Activated naive CD8-positive, alpha-beta T cell (primary cell): Measurements from ENCODE around the gene GDPD2.
"Not testable (repeated sequence)": the region's sequence is repeated elsewhere in the genome, so short reads cannot be mapped to it uniquely, and the experiment has no call there.

Experiments
- H3K27ac Mint-ChIP-seq: one replicate; pipeline ENCODE4 v1.8.0; 2021; ENCODE audit warnings: mixed read lengths
- H3K27me3 Mint-ChIP-seq: one replicate; pipeline ENCODE4 v1.8.0; 2021; ENCODE audit warnings: mixed read lengths
- H3K36me3 Mint-ChIP-seq: one replicate; pipeline ENCODE4 v1.8.0; 2021; ENCODE audit warnings: mixed read lengths
- H3K4me1 Mint-ChIP-seq: one replicate; pipeline ENCODE4 v1.8.0; 2021; ENCODE audit warnings: low read depth, mixed read lengths
- H3K4me3 Mint-ChIP-seq: one replicate; pipeline ENCODE4 v1.8.0; 2021; ENCODE audit warnings: mild to moderate bottlenecking, mixed read lengths
- H3K9me3 Mint-ChIP-seq: one replicate; pipeline ENCODE4 v1.8.0; 2021; ENCODE audit warnings: low read depth, mixed read lengths

The GDPD2 gene, protein sequence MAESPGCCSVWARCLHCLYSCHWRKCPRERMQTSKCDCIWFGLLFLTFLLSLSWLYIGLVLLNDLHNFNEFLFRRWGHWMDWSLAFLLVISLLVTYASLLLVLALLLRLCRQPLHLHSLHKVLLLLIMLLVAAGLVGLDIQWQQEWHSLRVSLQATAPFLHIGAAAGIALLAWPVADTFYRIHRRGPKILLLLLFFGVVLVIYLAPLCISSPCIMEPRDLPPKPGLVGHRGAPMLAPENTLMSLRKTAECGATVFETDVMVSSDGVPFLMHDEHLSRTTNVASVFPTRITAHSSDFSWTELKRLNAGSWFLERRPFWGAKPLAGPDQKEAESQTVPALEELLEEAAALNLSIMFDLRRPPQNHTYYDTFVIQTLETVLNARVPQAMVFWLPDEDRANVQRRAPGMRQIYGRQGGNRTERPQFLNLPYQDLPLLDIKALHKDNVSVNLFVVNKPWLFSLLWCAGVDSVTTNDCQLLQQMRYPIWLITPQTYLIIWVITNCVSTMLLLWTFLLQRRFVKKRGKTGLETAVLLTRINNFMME

DNA sequence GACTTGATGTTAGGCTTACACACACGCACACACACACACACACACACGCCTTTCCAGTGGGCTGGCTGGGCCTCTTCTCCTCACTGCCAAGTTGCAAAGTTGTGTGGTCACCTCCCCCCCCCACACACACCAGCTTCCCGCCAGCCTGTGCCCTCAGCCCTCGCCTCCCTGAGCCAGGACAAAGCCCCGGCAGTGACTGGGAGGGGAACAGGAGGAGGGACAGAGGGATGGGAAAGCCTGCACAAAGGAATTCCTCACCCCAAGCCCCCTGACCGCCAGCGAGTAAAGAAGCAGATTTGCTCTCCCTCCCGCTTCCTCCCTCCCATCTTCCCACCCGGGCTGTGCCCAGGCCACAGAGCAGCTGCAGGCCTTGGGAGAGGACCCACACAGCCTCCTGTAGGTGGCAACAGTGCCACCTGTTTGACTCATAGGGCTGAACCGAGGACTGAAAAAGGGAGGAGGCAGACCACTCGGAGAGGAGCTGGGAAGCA is at the start of gene GDPD2:
GDPD2 (plus strand) TSS at position 464 of the 491 bp plus-strand sequence. CDS start 1,671 bp downstream, outside the sequence.
- no peaks in the 10 kb centered on the region for H3K36me3 Mint-ChIP-seq
- no peaks in the 10 kb centered on the region for H3K4me1 Mint-ChIP-seq
- H3K27me3 Mint-ChIP-seq = no peaks in the 10 kb centered on the region
- no peaks in the 10 kb centered on the region for H3K9me3 Mint-ChIP-seq
- H3K27ac Mint-ChIP-seq = no peak within 1 kb of the TSS
- no peak within 1 kb of the TSS for H3K4me3 Mint-ChIP-seq

DNA sequence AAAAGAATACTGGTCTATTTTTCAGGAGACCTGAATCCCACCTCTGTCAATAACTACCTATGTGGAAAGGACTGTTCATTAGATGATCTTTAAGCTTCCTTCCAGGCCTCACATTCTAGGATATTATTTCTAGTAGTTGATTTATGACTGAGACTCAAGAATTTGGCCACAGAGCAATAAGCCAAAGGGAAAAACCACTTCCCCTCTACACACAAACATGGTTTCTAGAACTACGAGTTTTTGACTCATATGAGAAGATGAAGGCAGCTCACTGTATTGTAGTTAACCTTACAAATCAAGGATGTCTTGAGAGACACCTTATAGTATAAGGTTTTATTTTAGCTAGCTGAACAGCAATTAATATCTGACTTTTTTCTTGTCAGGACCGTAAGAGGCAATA is 36.9 kb upstream of the GDPD2 start:
- no peaks in the 10 kb centered on the region for H3K9me3 Mint-ChIP-seq
- no peak overlapping the region for H3K27ac Mint-ChIP-seq
- H3K36me3 Mint-ChIP-seq = no peaks in the 10 kb centered on the region

DNA sequence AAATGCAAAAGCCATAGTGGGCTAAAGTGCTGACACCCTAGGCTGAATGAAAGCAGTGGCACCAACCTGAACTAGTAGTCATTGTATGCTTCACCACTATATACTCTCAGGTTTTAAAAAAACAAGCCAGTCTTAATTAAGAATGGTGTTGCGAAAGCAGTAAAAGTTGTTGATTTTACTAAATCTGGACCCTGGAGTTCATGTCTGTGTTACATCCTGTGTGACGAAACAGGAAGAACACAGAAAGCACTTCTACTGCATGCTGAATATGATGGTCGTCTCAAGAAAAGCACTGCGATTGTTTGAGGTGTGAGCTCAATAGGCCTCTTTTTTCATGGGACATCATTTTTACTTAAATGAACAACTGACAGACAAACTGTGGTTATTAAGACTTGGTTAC is 24.2 kb upstream of the GDPD2 start:
- no peaks in the 10 kb centered on the region for H3K27me3 Mint-ChIP-seq
- peaks cover 7% of the 10 kb centered on the region for H3K4me1 Mint-ChIP-seq
- H3K36me3 Mint-ChIP-seq = no peaks in the 10 kb centered on the region
- H3K9me3 Mint-ChIP-seq = no peaks in the 10 kb centered on the region
- H3K27ac Mint-ChIP-seq = peak overlapping the region; percentile 86
- H3K4me3 Mint-ChIP-seq = no peak overlapping the region

More for the DNA sequence above, 36.9 kb upstream of the GDPD2 start:
- Mint-ChIP-seq H3K4me1 (peaks cover 2% of the 10 kb centered on the region), H3K27me3 (no peaks in the 10 kb centered on the region), H3K4me3 (no peak overlapping the region)

DNA sequence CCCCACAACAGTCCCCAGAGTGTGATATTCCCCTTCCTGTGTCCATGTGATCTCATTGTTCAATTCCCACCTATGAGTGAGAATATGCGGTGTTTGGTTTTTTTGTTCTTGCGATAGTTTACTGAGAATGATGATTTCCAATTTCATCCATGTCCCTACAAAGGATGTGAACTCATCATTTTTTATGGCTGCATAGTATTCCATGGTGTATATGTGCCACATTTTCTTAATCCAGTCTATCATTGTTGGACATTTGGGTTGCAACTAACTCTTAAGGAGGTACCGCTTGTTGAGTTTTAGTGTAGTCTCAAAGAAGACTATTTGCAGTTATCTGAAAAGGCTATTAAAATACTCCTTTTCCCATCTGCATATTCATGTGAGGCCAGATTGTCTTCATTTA is 22.9 kb upstream of the GDPD2 start:
- H3K9me3 Mint-ChIP-seq, H3K27ac Mint-ChIP-seq, H3K4me3 Mint-ChIP-seq, H3K4me1 Mint-ChIP-seq, H3K36me3 Mint-ChIP-seq, H3K27me3 Mint-ChIP-seq: not testable (repeated sequence)

DNA sequence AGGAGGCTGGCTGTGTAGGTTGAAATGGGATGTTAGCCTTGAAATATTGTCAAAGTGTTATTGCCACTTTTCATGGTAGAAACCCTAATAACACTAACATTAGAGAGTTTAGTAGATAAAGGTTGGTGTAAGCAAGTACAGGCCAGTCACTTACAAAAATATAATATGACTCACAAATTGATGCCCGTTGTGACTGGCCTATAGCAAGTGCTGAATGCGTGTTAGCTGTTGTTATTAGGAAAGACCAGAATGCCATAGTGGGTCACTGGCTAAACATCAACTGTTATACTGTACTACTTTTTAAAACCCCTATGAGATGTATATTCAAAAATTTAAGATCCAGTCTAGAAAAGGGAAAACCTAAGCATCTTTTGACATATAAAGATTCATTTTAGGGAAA is 20.4 kb upstream of the GDPD2 start:
- H3K27ac Mint-ChIP-seq = no peak overlapping the region
- H3K9me3 Mint-ChIP-seq = no peaks in the 10 kb centered on the region
- H3K27me3 Mint-ChIP-seq = no peaks in the 10 kb centered on the region
- no peak overlapping the region for H3K4me3 Mint-ChIP-seq
- H3K36me3 Mint-ChIP-seq = no peaks in the 10 kb centered on the region
- H3K4me1 Mint-ChIP-seq = peaks cover 7% of the 10 kb centered on the region

DNA sequence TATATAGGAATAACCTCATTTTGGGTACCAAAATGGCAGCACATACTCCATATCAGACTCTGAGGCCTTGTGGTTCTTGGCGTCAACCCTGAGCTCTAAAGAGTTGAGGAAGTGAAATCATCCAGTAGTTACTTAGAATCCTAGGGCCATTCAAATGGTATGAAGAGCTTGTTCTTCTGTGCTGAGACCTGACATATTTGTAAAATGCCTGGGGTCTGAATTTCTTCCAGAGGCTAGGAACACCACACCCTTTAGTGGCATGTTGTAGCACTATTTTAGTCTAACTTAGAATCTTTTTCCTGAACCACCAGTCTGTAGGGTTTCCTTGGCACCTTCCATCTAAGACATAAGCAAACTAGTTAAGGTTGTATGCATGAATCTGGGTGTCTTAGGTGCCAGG is 18.1 kb upstream of the GDPD2 start:
- H3K27me3 Mint-ChIP-seq = no peaks in the 10 kb centered on the region
- no peaks in the 10 kb centered on the region for H3K9me3 Mint-ChIP-seq
- H3K27ac Mint-ChIP-seq = no peak overlapping the region
- H3K4me1 Mint-ChIP-seq = no peaks in the 10 kb centered on the region
- H3K36me3 Mint-ChIP-seq = no peaks in the 10 kb centered on the region
- H3K4me3 Mint-ChIP-seq = no peak overlapping the region

DNA sequence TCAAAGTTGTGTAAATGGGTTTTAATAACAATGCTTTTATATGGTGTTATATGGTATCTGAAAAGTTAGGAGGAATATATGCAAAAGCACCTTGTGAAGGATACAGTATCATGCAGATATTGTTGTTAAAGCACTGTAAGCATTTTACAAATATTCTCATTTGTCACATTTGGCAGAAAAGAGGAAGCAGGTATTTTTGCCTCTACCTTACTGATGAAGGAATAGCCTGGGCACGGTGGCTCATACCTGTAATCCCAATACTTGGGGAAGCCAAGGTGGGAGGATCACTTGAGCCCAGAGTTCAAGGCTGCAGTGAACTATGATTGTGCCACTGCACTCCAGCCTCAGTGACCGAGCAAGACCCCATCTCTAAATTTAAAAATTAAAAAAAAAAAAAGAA is 12.2 kb upstream of the GDPD2 start:
- no peaks in the 10 kb centered on the region for H3K36me3 Mint-ChIP-seq
- H3K27ac Mint-ChIP-seq = no peak overlapping the region

DNA sequence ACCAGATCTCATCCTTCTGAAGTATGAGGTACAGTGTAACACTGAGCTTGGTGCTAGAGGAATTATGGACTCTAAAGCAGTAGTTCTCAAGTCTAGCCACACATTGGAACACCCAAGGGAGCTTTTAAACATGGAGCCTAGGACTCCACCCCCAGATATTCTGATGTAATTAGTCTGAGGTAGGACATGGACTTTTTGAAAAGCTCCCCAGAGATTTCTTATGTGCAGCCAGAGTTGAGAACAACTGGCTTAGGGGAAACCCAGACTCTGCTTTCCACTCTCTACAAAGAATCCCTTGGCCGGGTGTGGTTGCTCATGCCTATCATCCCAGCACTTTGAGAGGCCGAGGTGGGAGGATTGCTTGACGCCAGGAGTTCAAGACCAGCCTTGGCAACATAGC is 11.6 kb upstream of the GDPD2 start:
- H3K27me3 Mint-ChIP-seq = no peaks in the 10 kb centered on the region
- no peaks in the 10 kb centered on the region for H3K4me1 Mint-ChIP-seq
- H3K36me3 Mint-ChIP-seq = no peaks in the 10 kb centered on the region
- H3K4me3 Mint-ChIP-seq = no peak overlapping the region
- H3K9me3 Mint-ChIP-seq = no peaks in the 10 kb centered on the region
- no peak overlapping the region for H3K27ac Mint-ChIP-seq

More for the DNA sequence above, 12.2 kb upstream of the GDPD2 start:
- no peaks in the 10 kb centered on the region for H3K27me3 Mint-ChIP-seq
- H3K4me1 Mint-ChIP-seq = no peaks in the 10 kb centered on the region
- H3K9me3 Mint-ChIP-seq = no peaks in the 10 kb centered on the region
- no peak overlapping the region for H3K4me3 Mint-ChIP-seq

DNA sequence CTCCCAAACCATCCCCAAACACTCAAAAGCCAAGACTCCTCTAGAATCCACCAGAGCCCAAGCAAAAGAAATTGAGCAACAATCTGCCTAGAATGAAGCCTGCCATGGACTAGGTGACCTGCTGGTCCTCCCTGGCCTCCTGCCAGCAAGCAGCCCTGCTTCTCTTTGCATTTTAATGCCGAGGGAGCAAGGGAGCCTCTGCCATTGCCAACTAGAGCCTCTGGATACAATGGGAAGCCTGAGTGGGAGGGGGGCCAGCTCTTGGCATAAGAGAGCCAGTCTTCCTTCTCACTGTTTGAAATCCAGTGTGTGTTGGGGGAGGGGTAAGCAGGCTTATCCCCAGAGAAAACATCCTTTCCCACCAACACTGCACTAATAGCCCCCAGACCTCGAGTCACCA is 1.5 kb upstream of the GDPD2 start:
- H3K4me1 Mint-ChIP-seq = no peaks in the 10 kb centered on the region
- no peaks in the 10 kb centered on the region for H3K9me3 Mint-ChIP-seq
- H3K27me3 Mint-ChIP-seq = no peaks in the 10 kb centered on the region
- H3K27ac Mint-ChIP-seq = no peak overlapping the region
- no peak overlapping the region for H3K4me3 Mint-ChIP-seq
- no peaks in the 10 kb centered on the region for H3K36me3 Mint-ChIP-seq

DNA sequence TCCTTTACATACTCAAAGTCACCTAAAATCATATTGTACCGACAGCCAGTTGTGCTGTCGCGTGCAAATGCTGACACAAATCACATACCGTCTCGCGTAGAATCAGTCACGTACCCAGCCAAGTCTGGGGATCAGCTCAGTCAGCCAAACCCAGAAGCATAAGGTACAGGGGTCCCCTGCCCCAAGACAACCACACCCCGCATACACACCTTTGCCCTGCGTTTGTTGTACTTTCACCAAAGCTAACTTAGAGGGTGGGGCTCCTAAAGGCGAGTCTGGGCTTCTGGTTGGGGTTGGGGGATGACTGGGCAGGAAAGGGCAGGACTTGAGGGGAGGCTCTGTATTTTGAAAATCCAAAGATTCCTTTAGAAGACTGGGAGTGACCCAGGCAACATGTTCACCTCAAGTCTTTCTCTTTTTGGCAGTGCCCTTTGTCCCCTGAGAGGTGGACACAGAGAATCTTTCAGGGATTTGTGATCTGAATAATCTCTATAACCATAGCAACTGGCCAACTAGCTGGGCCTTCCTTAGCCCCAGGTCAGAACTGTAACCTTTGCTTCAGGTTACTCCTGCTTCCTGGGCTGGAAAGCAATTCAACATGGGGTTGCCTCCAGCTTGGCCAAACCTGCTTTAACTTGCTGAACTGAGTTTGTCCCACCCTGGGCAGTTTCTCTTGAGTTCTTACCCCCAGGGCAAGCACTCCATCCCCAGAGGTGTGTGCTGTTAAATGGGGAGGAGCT is 992 bp downstream of the GDPD2 start:
- Mint-ChIP-seq H3K36me3 (no peaks in the 10 kb centered on the region), H3K27ac (no peak overlapping the region), H3K27me3 (no peaks in the 10 kb centered on the region), H3K9me3 (no peaks in the 10 kb centered on the region), H3K4me1 (no peaks in the 10 kb centered on the region), H3K4me3 (no peak overlapping the region)

DNA sequence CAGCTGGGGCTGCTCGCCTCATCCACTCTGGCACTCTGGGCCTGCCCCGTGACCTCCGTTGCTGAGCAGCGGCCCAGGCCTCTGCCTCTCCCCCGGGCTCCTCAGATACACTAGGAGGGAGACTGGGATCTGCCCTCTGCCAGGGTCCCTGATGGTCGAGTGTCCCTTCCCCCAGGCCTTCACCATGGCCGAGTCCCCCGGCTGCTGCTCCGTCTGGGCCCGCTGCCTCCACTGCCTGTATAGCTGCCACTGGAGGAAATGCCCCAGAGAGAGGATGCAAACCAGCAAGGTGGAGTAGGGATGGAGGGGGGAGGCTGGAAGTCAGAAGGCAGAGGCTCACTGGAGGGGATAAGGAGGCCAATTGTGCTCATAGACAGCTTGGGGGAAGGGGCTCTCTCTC is 1.7 kb downstream of the GDPD2 start:
- no peak overlapping the region for H3K4me3 Mint-ChIP-seq
- no peak overlapping the region for H3K27ac Mint-ChIP-seq
- no peaks in the 10 kb centered on the region for H3K4me1 Mint-ChIP-seq
- H3K27me3 Mint-ChIP-seq = no peaks in the 10 kb centered on the region
- H3K36me3 Mint-ChIP-seq = no peaks in the 10 kb centered on the region
- H3K9me3 Mint-ChIP-seq = no peaks in the 10 kb centered on the region

DNA sequence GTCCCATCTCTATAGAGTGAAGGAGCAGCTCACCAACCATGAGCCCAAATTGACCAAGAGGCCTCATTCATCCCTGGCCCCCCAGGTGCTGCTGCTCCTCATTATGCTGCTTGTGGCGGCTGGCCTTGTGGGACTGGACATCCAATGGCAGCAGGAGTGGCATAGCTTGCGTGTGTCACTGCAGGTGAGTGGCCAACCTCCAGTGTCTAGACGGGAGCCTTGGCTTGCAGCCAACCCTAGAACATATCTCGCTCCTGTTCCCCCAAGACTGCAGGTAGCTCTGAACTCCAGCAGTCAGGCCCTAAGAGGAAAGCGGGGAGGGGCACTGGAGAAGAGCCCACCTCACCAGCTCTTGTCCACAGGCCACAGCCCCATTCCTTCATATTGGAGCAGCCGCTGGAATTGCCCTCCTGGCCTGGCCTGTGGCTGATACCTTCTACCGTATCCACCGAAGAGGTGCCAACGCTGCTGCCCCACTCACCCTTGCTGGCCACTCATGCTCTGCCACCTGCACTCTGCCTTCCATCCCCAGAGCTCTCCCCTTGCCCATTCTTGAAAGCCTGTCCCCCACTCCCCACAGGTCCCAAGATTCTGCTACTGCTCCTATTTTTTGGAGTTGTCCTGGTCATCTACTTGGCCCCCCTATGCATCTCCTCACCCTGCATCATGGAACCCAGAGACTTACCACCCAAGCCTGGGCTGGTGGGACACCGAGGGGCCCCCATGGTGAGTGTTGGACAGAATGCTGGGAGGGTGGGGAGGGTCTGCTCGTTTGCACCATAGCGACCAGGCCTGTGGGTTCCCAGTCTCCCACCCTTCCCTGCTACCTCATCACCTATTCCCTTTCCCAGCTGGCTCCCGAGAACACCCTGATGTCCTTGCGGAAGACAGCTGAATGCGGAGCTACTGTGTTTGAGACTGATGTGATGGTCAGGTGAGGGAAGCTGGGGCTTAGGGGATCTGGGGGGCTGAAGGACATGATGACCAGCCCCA is 3.5 kb downstream of the GDPD2 start:
- Mint-ChIP-seq H3K9me3 (no peaks in the 10 kb centered on the region), H3K4me1 (no peaks in the 10 kb centered on the region), H3K4me3 (no peak overlapping the region), H3K27me3 (no peaks in the 10 kb centered on the region), H3K27ac (no peak overlapping the region), H3K36me3 (no peaks in the 10 kb centered on the region)

DNA sequence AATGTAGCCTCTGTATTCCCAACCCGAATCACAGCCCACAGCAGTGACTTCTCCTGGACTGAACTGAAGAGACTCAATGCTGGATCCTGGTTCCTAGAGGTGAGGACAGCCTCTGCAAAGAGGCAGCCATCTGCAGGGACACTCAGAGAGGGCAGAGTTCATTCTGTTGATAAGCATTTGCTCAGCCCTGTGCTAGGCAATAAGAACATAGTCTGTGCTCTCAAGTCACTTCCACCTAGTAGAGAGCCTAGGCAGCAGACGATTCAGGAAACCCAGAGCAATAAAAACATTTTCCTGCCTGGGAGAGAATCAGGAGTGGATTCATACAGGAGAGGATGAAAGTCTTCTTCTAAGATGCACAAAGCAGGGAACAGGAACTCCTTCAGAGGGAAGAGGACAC is 4.3 kb downstream of the GDPD2 start:
- H3K36me3 Mint-ChIP-seq = no peaks in the 10 kb centered on the region
- no peak overlapping the region for H3K27ac Mint-ChIP-seq
- H3K4me3 Mint-ChIP-seq = no peak overlapping the region
- H3K9me3 Mint-ChIP-seq = no peaks in the 10 kb centered on the region
- H3K27me3 Mint-ChIP-seq = no peaks in the 10 kb centered on the region
- H3K4me1 Mint-ChIP-seq = no peaks in the 10 kb centered on the region

DNA sequence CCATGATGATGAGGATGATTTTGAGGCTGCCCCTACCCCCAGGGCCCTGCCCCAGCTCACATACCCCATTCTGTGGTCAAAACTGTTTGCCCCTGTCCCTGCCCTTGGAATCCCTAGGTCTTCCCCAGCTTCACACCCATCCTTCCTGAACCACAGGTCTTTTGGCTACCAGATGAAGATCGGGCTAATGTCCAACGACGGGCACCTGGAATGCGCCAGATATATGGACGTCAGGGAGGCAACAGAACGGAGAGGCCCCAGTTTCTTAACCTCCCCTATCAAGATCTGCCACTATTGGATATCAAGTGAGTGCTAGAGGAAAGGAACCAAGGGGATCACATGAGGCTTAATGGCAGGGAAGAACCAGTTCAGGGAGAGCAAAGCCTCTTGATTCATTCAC is 6.6 kb downstream of the GDPD2 start:
- Mint-ChIP-seq H3K27me3 (no peaks in the 10 kb centered on the region), H3K9me3 (no peaks in the 10 kb centered on the region), H3K27ac (no peak overlapping the region), H3K4me3 (no peak overlapping the region), H3K36me3 (no peaks in the 10 kb centered on the region), H3K4me1 (peaks cover 8% of the 10 kb centered on the region)
